Hematopoietic multipotent progenitor cell treated with erythropoietin and hydrocortisone succinate and interleukin-3 and kit ligand, for 15 days (in vitro differentiated cells): ENCODE results near the gene SORBS1.

Experiments
- DNase-seq: peaks from one replicate; pipeline ENCODE4 v3.0.0-alpha.2; 2015; ENCODE audit warnings: low spot score

The SORBS1 gene

GRCh38 chr10:95289921-95290421, 271.2 kb downstream of the SORBS1 start:
- no peak for DNase-seq

- no peak for DNase-seq
These were observed 271.9 kb downstream of the SORBS1 start for GRCh38 chr10:95289003-95289920.

- DNase-seq: no peak
These were observed 272.9 kb downstream of the SORBS1 start for GRCh38 chr10:95288303-95288702.

- DNase-seq: no peak
These were observed 273.9 kb downstream of the SORBS1 start for GRCh38 chr10:95287281-95287680.

- DNase-seq: no peak
These were observed 274.5 kb downstream of the SORBS1 start for GRCh38 chr10:95286707-95287106.

GRCh38 chr10:95285556-95285955, 275.6 kb downstream of the SORBS1 start:
- DNase-seq: no peak

- DNase-seq: no peak
These were observed 276.4 kb downstream of the SORBS1 start for GRCh38 chr10:95284807-95285206.

- DNase-seq: no peak
These were observed 279.1 kb downstream of the SORBS1 start for GRCh38 chr10:95282107-95282506.

- DNase-seq: no peak
These were observed 280.0 kb downstream of the SORBS1 start for GRCh38 chr10:95281206-95281605.

GRCh38 chr10:95280637-95281036, 280.5 kb downstream of the SORBS1 start:
- DNase-seq: no peak

- DNase-seq: no peak
These were observed 281.9 kb downstream of the SORBS1 start for GRCh38 chr10:95279042-95279820.

- DNase-seq: no peak
These were observed 282.8 kb downstream of the SORBS1 start for GRCh38 chr10:95278061-95278988.

- no peak for DNase-seq
These were observed 283.6 kb downstream of the SORBS1 start for GRCh38 chr10:95277614-95278013.

- DNase-seq: no peak
These were observed 284.0 kb downstream of the SORBS1 start for GRCh38 chr10:95277201-95277570.

GRCh38 chr10:95276367-95277200, 284.6 kb downstream of the SORBS1 start:
- DNase-seq: no peak

GRCh38 chr10:95275726-95276366, 285.3 kb downstream of the SORBS1 start:
- DNase-seq: no peak

GRCh38 chr10:95273393-95274312, 287.5 kb downstream of the SORBS1 start:
- DNase-seq: no peak

- DNase-seq: no peak
These were observed 292.7 kb downstream of the SORBS1 start for GRCh38 chr10:95268438-95268837.

- DNase-seq: no peak
These were observed 293.9 kb downstream of the SORBS1 start for GRCh38 chr10:95267251-95267650.
